OCI-LY1 (cell line): Measurements from ENCODE around the gene DLX3.

Source experiments
- H2AFZ ChIP-seq: fragments of 200-600 bp; sonication (generic), shearing (Covaris generic); 2 replicates; pipeline ENCODE4 v1.6.0; 2014; ENCODE audit warnings: antibody characterized with exemption, mild to moderate bottlenecking, low read length
- H3F3A ChIP-seq: fragments of 200-600 bp; sonication (generic), shearing (Covaris generic); 2 replicates; pipeline ENCODE4 v1.6.0; 2014; ENCODE audit warnings: mild to moderate bottlenecking, antibody characterized with exemption, low read length, moderate library complexity; ENCODE audit not compliant: insufficient read depth
- H3K27ac ChIP-seq: fragments of 200-600 bp; sonication (generic); 2 replicates; pipeline ENCODE4 v1.5.1; 2014; ENCODE audit warnings: low read length, mixed run types, mild to moderate bottlenecking, low read depth; ENCODE audit not compliant: poor library complexity, severe bottlenecking
- H3K27me3 ChIP-seq: fragments of 200-600 bp; sonication (generic); 2 replicates; pipeline ENCODE4 v1.6.0; 2014; ENCODE audit warnings: antibody characterized with exemption, mild to moderate bottlenecking, low read length, moderate library complexity; ENCODE audit not compliant: insufficient read depth
- H3K36me3 ChIP-seq: fragments of 200-600 bp; sonication (generic); 2 replicates; pipeline ENCODE4 v1.6.1; 2014; ENCODE audit warnings: mild to moderate bottlenecking, antibody characterized with exemption, low read length, moderate library complexity, mixed read lengths; ENCODE audit not compliant: insufficient read depth
- H3K4me1 ChIP-seq: fragments of 200-600 bp; sonication (generic); 2 replicates; pipeline ENCODE4 v1.5.1; 2014; ENCODE audit warnings: mild to moderate bottlenecking, low read length, moderate library complexity; ENCODE audit not compliant: insufficient read depth, severe bottlenecking
- H3K4me2 ChIP-seq: fragments of 200-600 bp; sonication (generic), shearing (Covaris generic); 2 replicates; pipeline ENCODE4 v1.6.1; 2014; ENCODE audit warnings: low read length
- H3K4me3 ChIP-seq: fragments of 200-600 bp; sonication (generic); 2 replicates; pipeline ENCODE4 v1.5.1; 2014; ENCODE audit warnings: low read length, low read depth, mild to moderate bottlenecking, mixed read lengths; ENCODE audit not compliant: poor library complexity, severe bottlenecking
- H3K79me2 ChIP-seq: fragments of 200-600 bp; shearing (Covaris generic); 2 replicates; pipeline ENCODE4 v1.6.1; 2016; ENCODE audit warnings: mixed run types, low read length, mixed read lengths; ENCODE audit not compliant: insufficient read depth
- H3K9ac ChIP-seq: fragments of 200-600 bp; sonication (generic), shearing (Covaris generic); 2 replicates; pipeline ENCODE4 v1.6.1; 2014; ENCODE audit warnings: mild to moderate bottlenecking, low read length, mixed read lengths
- H3K9me2 ChIP-seq: fragments of 200-600 bp; sonication (generic), shearing (Covaris generic); 2 replicates; pipeline ENCODE4 v1.6.1; 2014; ENCODE audit warnings: low read depth, mild to moderate bottlenecking, low read length, mixed read lengths
- H3K9me3 ChIP-seq: fragments of 200-600 bp; shearing (Covaris generic); 2 replicates; pipeline ENCODE4 v1.6.1; 2014; ENCODE audit warnings: low read length, mixed read lengths
- H4K20me1 ChIP-seq: fragments of 200-600 bp; sonication (generic), shearing (Covaris generic); 2 replicates; pipeline ENCODE4 v1.6.0; 2016; ENCODE audit warnings: mild to moderate bottlenecking, low read length; ENCODE audit not compliant: insufficient read depth
- CTCF ChIP-seq: fragments of 200-600 bp; sonication (generic), shearing (Covaris generic); IDR thresholded peaks from 2 replicates; pipeline ENCODE4 v1.5.1; 2017; ENCODE audit warnings: mild to moderate bottlenecking, antibody characterized with exemption, low read length, moderate library complexity, mixed read lengths
- EZH2 ChIP-seq: fragments of 200-600 bp; sonication (generic), shearing (Covaris generic); IDR thresholded peaks from 2 replicates; pipeline ENCODE4 v1.8.0; 2017; ENCODE audit warnings: borderline replicate concordance, mixed run types, mild to moderate bottlenecking, antibody characterized with exemption, low read length, moderate library complexity, mixed read lengths

DLX3 gene

GRCh38 chr17:49955157-49955556 is 39.9 kb downstream of the DLX3 start:
- Histone ChIP-seq H4K20me1 (no peaks in the 10 kb centered on the region), H3K27ac (no peak overlapping the region), H3K4me2 (no peak overlapping the region), H3K4me3 (no peak overlapping the region), H3K4me1 (no peaks in the 10 kb centered on the region), H2AFZ (no peak overlapping the region), H3K79me2 (no peaks in the 10 kb centered on the region), H3K9me3 (no peaks in the 10 kb centered on the region), H3K36me3 (no peaks in the 10 kb centered on the region), H3K27me3 (no peaks in the 10 kb centered on the region), H3K9ac (no peak overlapping the region), H3F3A (no peaks in the 10 kb centered on the region), H3K9me2 (no peaks in the 10 kb centered on the region)
- TF ChIP-seq CTCF (no peak), EZH2 (no peak)

DNA sequence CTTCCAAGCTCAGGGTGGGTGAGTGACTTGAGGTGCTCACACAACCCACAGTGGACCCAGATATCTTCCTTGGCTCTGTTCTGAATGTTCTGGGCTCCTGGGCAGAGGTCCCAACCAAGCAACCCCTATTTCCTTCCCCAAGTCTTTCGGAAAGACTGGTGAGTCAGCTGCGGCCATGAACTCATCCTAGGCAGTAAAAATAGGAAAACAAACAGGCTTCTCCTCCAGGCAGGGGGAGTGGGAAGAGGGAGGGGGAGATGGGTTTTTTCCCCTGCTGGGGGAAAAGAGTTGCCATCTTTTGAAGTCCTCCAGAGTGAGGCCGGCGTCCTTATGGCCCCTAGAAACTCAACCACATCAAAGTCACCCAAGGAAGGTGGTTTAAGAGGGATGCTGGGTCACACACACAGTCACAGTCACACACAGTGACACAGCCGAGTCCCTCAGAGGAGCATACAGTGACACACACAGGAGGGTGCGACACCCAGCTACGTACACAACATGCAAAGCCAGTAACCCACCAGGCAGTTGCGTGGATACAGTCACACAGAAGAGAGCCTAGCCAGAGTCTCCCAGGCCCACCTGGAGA is 42.0 kb downstream of the DLX3 start:
- TF ChIP-seq CTCF, result no peak
- TF ChIP-seq EZH2, result no peak
- Histone ChIP-seq H3K36me3 (no peaks in the 10 kb centered on the region), H3K9me3 (no peaks in the 10 kb centered on the region), H3F3A (no peaks in the 10 kb centered on the region), H3K4me2 (no peak overlapping the region), H3K9ac (no peak overlapping the region), H3K27ac (no peak overlapping the region), H3K27me3 (no peaks in the 10 kb centered on the region; the same call in 1 of the 2 replicates), H3K9me2 (no peaks in the 10 kb centered on the region), H4K20me1 (no peaks in the 10 kb centered on the region), H3K4me1 (no peaks in the 10 kb centered on the region), H3K79me2 (no peaks in the 10 kb centered on the region), H2AFZ (no peak overlapping the region), H3K4me3 (no peak overlapping the region)

- Histone ChIP-seq H3F3A (no peaks in the 10 kb centered on the region), H3K9ac (no peak overlapping the region), H3K4me3 (no peak overlapping the region), H4K20me1 (no peaks in the 10 kb centered on the region), H3K79me2 (no peaks in the 10 kb centered on the region), H3K9me3 (no peaks in the 10 kb centered on the region), H3K36me3 (no peaks in the 10 kb centered on the region), H2AFZ (no peak overlapping the region), H3K4me2 (no peak overlapping the region), H3K27ac (no peak overlapping the region), H3K27me3 (no peaks in the 10 kb centered on the region; the same call in 1 of the 2 replicates), H3K9me2 (no peaks in the 10 kb centered on the region), H3K4me1 (no peaks in the 10 kb centered on the region)
- TF ChIP-seq EZH2 (no peak), CTCF (peak; percentile 94)
Measured at GRCh38 chr17:49952209-49952911, 42.7 kb downstream of the DLX3 start.
